B cell (primary cell): ENCODE results near the gene FNDC3A. TPM values are rescaled to one million over a fixed set of nuclear protein-coding genes. Genes with fewer than 3 reads are reported as not detected.

Experiments used
- ATAC-seq: fragments of 200-7000 bp; cut with Tn5 transposase; one replicate; pipeline ENCODE4 v1.10.0; 2021; ENCODE audit warnings: low read depth, mild to moderate bottlenecking, moderate number of reproducible peaks, moderate library complexity
- CTCF ChIA-PET: fragments of 350-600 bp; sonication (Branson Sonifier 250); formaldehyde crosslinking; loops from one replicate; lab custom pipeline; 2021; ENCODE audit warnings: antibody characterized with exemption, inconsistent platforms; lab: Charles Lee
- POLR2A ChIA-PET: fragments of 350-600 bp; sonication (Branson Sonifier 250); formaldehyde crosslinking; loops from one replicate; lab custom pipeline; 2021; ENCODE audit warnings: antibody characterized with exemption; lab: Charles Lee
- DNase-seq: peaks from one replicate; pipeline ENCODE4 v3.0.0; 2013
- H2AFZ ChIP-seq: 2 replicates; pipeline ENCODE4 v1.6.1; 2012; ENCODE audit warnings: mild to moderate bottlenecking, low read depth, low read length; ENCODE audit not compliant: insufficient read depth, poor library complexity, severe bottlenecking
- H3K27ac ChIP-seq, 2 donors: 1 replicate in 1 of 2; 2 replicates in 1 of 2; pipeline ENCODE4 v1.5.1; 2012 to 2013; ENCODE audit warnings: low read length in 2 of 2, mild to moderate bottlenecking in 2 of 2, moderate library complexity in 1 of 2
- H3K27me3 ChIP-seq, 4 experiments: fragments of 200-600 bp in 1 of 4; sonication (generic) in 1 of 4; replicated peaks in 1 of 4; 1 replicate in 2 of 4; 2 replicates in 2 of 4; pipeline versions ENCODE4 v1.6.1 to v1.7.0; 2013 to 2016; ENCODE audit warnings: low read length in 3 of 4, mild to moderate bottlenecking in 2 of 4, mixed read lengths in 1 of 4, moderate library complexity in 1 of 4; ENCODE audit not compliant: insufficient read depth in 4 of 4, control insufficient read depth in 3 of 4; ENCODE audit errors: control extremely low read depth in 1 of 4
- H3K36me3 ChIP-seq, 2 experiments: replicated peaks in 1 of 2; 1 replicate in 1 of 2; 2 replicates in 1 of 2; pipeline versions ENCODE4 v1.6.1 to v1.7.1; 2013; ENCODE audit warnings: low read length in 1 of 2; ENCODE audit not compliant: insufficient read depth in 2 of 2, control insufficient read depth in 1 of 2; ENCODE audit errors: control extremely low read depth in 1 of 2, extremely low read depth in 1 of 2
- H3K4me1 ChIP-seq, 2 donors: fragments of 200-600 bp in 1 of 2; sonication (generic) in 1 of 2; 1 replicate in 1 of 2; 2 replicates in 1 of 2; pipeline versions ENCODE4 v1.5.1 to v1.6.1; 2013 to 2017; ENCODE audit warnings: low read length in 2 of 2; ENCODE audit not compliant: control insufficient read depth in 2 of 2, insufficient read depth in 2 of 2
- H3K4me2 ChIP-seq: replicated peaks from 2 replicates; pipeline ENCODE3; 2012; ENCODE audit warnings: mild to moderate bottlenecking, low read depth, low read length; ENCODE audit not compliant: poor library complexity, severe bottlenecking
- H3K4me3 ChIP-seq, 5 experiments: fragments of 200-600 bp in 1 of 5; sonication (generic) in 1 of 5; 1 replicate in 3 of 5; 2 replicates in 2 of 5; pipeline versions ENCODE4 v1.5.1 to v1.7.0; 2011 to 2016; ENCODE audit warnings: low read length in 4 of 5, mild to moderate bottlenecking in 4 of 5, low read depth in 2 of 5, control low read depth in 1 of 5, moderate library complexity in 1 of 5; ENCODE audit not compliant: insufficient read depth in 1 of 5; ENCODE audit errors: control extremely low read depth in 1 of 5, extremely low read depth in 1 of 5
- H3K79me2 ChIP-seq: fragments of 200-600 bp; sonication (generic); one replicate; pipeline ENCODE4 v1.6.0; 2016; ENCODE audit warnings: low read length; ENCODE audit not compliant: control insufficient read depth, insufficient read depth
- H3K9ac ChIP-seq: fragments of 200-600 bp; sonication (generic); 2 replicates; pipeline ENCODE4 v1.6.1; 2017; ENCODE audit warnings: mild to moderate bottlenecking, low read length, moderate library complexity
- H3K9me3 ChIP-seq, 3 donors: one replicate each; pipeline versions ENCODE4 v1.6.1 to v1.7.1; 2013; ENCODE audit warnings: low read length in 2 of 3; ENCODE audit not compliant: control insufficient read depth in 2 of 3, insufficient read depth in 1 of 3; ENCODE audit errors: control extremely low read depth in 1 of 3
- H4K20me1 ChIP-seq: 2 replicates; pipeline ENCODE4 v1.6.0; 2012; ENCODE audit warnings: mild to moderate bottlenecking, low read length; ENCODE audit not compliant: insufficient read depth, control insufficient read depth, poor library complexity, severe bottlenecking
- H3K27ac Mint-ChIP-seq: one replicate; pipeline ENCODE4 v1.8.0; 2021; ENCODE audit warnings: mixed read lengths
- H3K27me3 Mint-ChIP-seq: one replicate; pipeline ENCODE4 v1.8.0; 2021; ENCODE audit warnings: mixed read lengths
- H3K4me1 Mint-ChIP-seq: one replicate; pipeline ENCODE4 v1.8.0; 2021; ENCODE audit warnings: mixed read lengths
- H3K4me3 Mint-ChIP-seq: one replicate; pipeline ENCODE4 v1.8.0; 2021; ENCODE audit warnings: mixed read lengths
- H3K9me3 Mint-ChIP-seq: one replicate; pipeline ENCODE4 v1.8.0; 2022; ENCODE audit warnings: mixed read lengths; ENCODE audit not compliant: insufficient read depth
- CTCF ChIP-seq: fragments of 200-600 bp; IDR thresholded peaks from one replicate; pipeline ENCODE4 v1.8.0; 2022; ENCODE audit warnings: antibody characterized with exemption, mild to moderate bottlenecking
- EZH2 ChIP-seq: IDR thresholded peaks from 2 replicates; pipeline ENCODE4 v1.6.1; 2012; ENCODE audit warnings: borderline replicate concordance, low read depth, mild to moderate bottlenecking, moderate library complexity, low read length; ENCODE audit not compliant: insufficient read depth, poor library complexity, severe bottlenecking
- WGBS: methylation state at CpG from one replicate; pipeline ENCODE4 v1.1.5; 2013; ENCODE audit warnings: missing lambda C conversion rate; ENCODE audit not compliant: insufficient coverage; 5-methylcytosine and 5-hydroxymethylcytosine counted together
- intact Hi-C: fragments of 100-400 bp; cut with micrococcal nuclease; formaldehyde crosslinking; loops from one replicate; pipeline ENCODE4 v1.10.0; 2022
- polyA plus RNA-seq: library from polyadenylated mRNA; depleted of rRNA; stranded (reverse); fragments of >200 nt; gene quantifications from 2 replicates; pipeline ENCODE4 v1.2.3, GENCODE V29; 2012
- total RNA-seq, 2 donors: library from RNA; stranded (reverse); fragments of 120-200 nt in 1 of 2; gene quantifications; 1 replicate in 1 of 2; 2 replicates in 1 of 2; pipeline versions ENCODE4 v1.2.3 to v1.2.4, GENCODE V29; 2013 to 2022

FNDC3A gene
- total and polyA plus RNA-seq, 2 donors (not counting 1 experiment from before 2014, with no cell fraction given) = 13.5 to 37.1 TPM

- H3K9me3 ChIP-seq = peaks cover 3 to 11% (median 10%) of the 10 kb centered on the region in 3 donors
- Mint-ChIP-seq H3K9me3 (peaks cover 11% of the 10 kb centered on the region), H3K4me3 (peak overlapping the region; percentile 97), H3K4me1 (peaks cover 28% of the 10 kb centered on the region), H3K27me3 (no peaks in the 10 kb centered on the region), H3K27ac (no peak overlapping the region)
- no peak for TF ChIP-seq EZH2
- no peak for TF ChIP-seq CTCF
- ChIA-PET CTCF (no interaction called here), POLR2A (no interaction called here)
- ATAC-seq (no peak), DNase-seq (no peak)
- peaks cover 22 to 26% of the 10 kb centered on the region in 2 donors for H3K4me1 ChIP-seq
- intact Hi-C loops = loop anchor here (2.0 kb wide), 2 partner anchors 963 to 973 kb away; partner anchors contain the start of genes SPRYD7 and SUCLA2
- H2AFZ ChIP-seq = no peak overlapping the region
- H3K27me3 ChIP-seq = no peaks in the 10 kb centered on the region
- H3K27ac ChIP-seq = no peak overlapping the region
- H3K4me3 ChIP-seq = no peak overlapping the region
- no peak overlapping the region for H3K9ac ChIP-seq
- H3K79me2 ChIP-seq = peaks cover 24% of the 10 kb centered on the region
- no peak overlapping the region for H3K4me2 ChIP-seq
- peaks cover 7% of the 10 kb centered on the region for H4K20me1 ChIP-seq
- no CpG with 5 or more reads among the region's 1 CpG for WGBS
- H3K36me3 ChIP-seq = no peaks in the 10 kb centered on the region
These were observed 1.8 kb upstream of the FNDC3A start for GRCh38 chr13:48973845-48974431.

DNA sequence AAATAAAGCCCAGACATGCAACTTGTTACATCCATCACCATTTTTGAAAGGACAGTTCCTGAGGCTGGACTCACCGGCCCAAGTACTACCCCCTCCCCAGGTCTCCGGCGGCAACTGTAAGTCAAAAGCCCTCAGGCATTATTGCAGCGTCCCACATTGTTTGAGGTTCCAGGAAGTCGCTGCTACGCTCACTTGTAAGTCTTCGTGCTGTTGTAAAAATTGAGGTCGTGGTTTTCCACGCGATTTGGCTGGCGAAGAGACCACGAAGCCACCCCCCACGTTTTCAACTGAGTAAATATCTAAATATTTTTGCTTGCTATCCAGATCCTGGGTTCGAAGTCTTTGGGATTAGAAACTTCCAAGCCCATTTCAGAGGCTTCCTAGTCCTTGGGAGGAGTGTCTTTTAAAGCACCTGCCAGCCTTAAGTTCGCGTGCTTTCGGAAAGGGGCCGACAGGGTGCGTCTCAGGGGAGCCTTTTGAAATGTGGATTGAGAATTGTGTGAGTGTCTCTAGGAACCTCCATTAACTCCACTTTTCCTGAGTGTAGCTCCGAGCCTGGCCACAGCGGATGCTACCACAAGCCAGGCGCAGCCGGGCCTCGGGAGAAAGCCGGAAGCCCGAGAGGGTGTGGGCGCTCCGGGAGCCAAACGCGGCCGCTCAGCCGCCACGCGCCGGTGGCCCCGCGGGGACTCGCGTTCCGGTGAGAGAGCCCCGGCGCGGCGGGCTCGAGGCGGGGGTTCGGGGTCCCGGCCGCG lies 434 bp upstream of the FNDC3A start:
- no peak for DNase-seq
- Histone ChIP-seq H3K4me1 (peaks cover 35 to 40% of the 10 kb centered on the region in 2 donors), H3K4me2 (peak overlapping the region; percentile 81), H3K79me2 (peaks cover 38% of the 10 kb centered on the region), H3K27me3 (no peaks in the 10 kb centered on the region), H3K9ac (peak overlapping the region; percentile 93), H3K27ac (peak overlapping the region; percentile 95 to 96), H3K9me3 (peaks cover 3 to 11% (median 10%) of the 10 kb centered on the region in 3 donors), H3K4me3 (peak overlapping the region; percentile 35 to 95 (median 87)), H3K36me3 (no peaks in the 10 kb centered on the region), H4K20me1 (peaks cover 15% of the 10 kb centered on the region), H2AFZ (peak overlapping the region; percentile 84)
- Mint-ChIP-seq H3K9me3 (peaks cover 11% of the 10 kb centered on the region), H3K27me3 (no peaks in the 10 kb centered on the region), H3K4me3 (peak overlapping the region; percentile 97), H3K27ac (peak overlapping the region; percentile 95), H3K4me1 (peaks cover 40% of the 10 kb centered on the region)
- ChIA-PET CTCF (interaction anchor here (1.6 kb wide), 1 partner anchor 135 kb away, joined by 4 read pairs; no protein-coding TSS in a partner anchor), POLR2A (no interaction called here)
- TF ChIP-seq EZH2 (no peak), CTCF (peak; percentile 15)
- under 1% methylated on average over 40 of the region's 50 CpGs for whole genome bisulfite sequencing
- intact Hi-C loops = loop anchor here (2.0 to 5.0 kb wide), 9 partner anchors 57 to 974 kb away; partner anchors contain the start of genes CAB39L, CDADC1, MED4 and NUDT15
- ATAC-seq = peak; percentile 12
